GM12891 (cell line): ENCODE results near the gene DLG1.

Source experiments
- PAX5 ChIP-seq: IDR thresholded peaks from 2 replicates; pipeline ENCODE4 v1.6.1; 2011; ENCODE audit warnings: low read length, moderate library complexity, mild to moderate bottlenecking; ENCODE audit not compliant: insufficient read depth, severe bottlenecking
- POLR2A ChIP-seq: IDR thresholded peaks from 2 replicates; pipeline ENCODE4 v1.6.1; 2011; ENCODE audit warnings: low read depth, low read length, control low read depth
- POLR2AphosphoS5 ChIP-seq: IDR thresholded peaks from 2 replicates; pipeline ENCODE4 v1.6.1; 2011; ENCODE audit warnings: low read depth, low read length, control low read depth
- TAF1 ChIP-seq: IDR thresholded peaks from 2 replicates; pipeline ENCODE4 v1.6.1; 2011; ENCODE audit warnings: low read depth, low read length, control low read depth

DNA sequence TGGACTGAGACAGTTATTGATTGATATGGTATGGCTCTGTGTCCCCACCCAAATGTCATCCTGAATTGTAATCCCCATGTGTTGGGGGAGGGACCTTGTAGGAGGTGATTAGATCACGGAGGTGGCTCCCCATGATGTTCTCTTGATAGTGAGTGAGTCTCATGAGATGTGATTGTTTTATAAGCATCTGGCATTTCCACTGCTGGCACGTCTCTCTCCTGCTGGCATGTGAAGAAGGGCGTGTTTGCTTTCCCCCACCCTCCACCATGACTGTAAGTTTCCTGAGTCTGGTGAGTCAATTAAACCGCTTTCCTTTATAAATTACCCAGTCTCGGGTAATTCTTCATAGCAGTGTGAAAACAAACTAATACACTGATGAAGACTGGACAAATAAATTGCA lies 163.2 kb downstream of the DLG1 start:
- TF ChIP-seq POLR2A = no peak
- TF ChIP-seq TAF1 = no peak
- TF ChIP-seq POLR2AphosphoS5 = no peak
- TF ChIP-seq PAX5 = no peak
